ENCODE data around the gene CHRNA4. TPM values are rescaled to one million over a fixed set of nuclear protein-coding genes. Genes with fewer than 3 reads are reported as not detected.

CHRNA4 gene
- total and polyA plus RNA-seq, 9 of the 15 experiments (the other 6 are each of a cell fraction or from before 2014, with no cell fraction given): not detected

- no peak for TF ChIP-seq CHD7 (IDR thresholded peaks at IDR 0.05; ENCODE audit: low read depth, low read length)
- TF ChIP-seq MED1 (CRISPR knock-in tag; IDR thresholded peaks at IDR 0.05; ENCODE audit: borderline replicate concordance): no peak
- TF ChIP-seq BMI1 (IDR thresholded peaks at IDR 0.05; ENCODE audit: low read length): no peak
- TF ChIP-seq MYNN (IDR thresholded peaks at IDR 0.05): no peak
- TF ChIP-seq MYNN (CRISPR knock-in tag; IDR thresholded peaks at IDR 0.05): no peak
- TF ChIP-seq IRF9 (tag; IDR thresholded peaks at IDR 0.05): no peak
- TF ChIP-seq SLC30A9 (CRISPR knock-in tag; IDR thresholded peaks at IDR 0.05): no peak
- no peak for TF ChIP-seq SRSF7 (optimal IDR thresholded peaks at IDR 0.05; ENCODE audit: low read depth, low read length)
- no peak for TF ChIP-seq YY1 (IDR thresholded peaks at IDR 0.05; ENCODE audit: borderline replicate concordance in 1 of 3, control insufficient read depth in 1 of 3, extremely low read depth in 1 of 3, insufficient read depth in 3 of 3, insufficient read length in 1 of 3, insufficient replicate concordance in 2 of 3, low read depth in 1 of 3, low read length in 2 of 3)
- no peak for TF ChIP-seq ZBTB9 (CRISPR knock-in tag; IDR thresholded peaks at IDR 0.05)
- TF ChIP-seq NUFIP1 (IDR thresholded peaks at IDR 0.05; ENCODE audit: partially characterized antibody): no peak
Measured at GRCh38 chr20:63314566-63315239, 46.4 kb downstream of the CHRNA4 start (continued).

All from K562 (cell line).